Spleen (tissue), 7 donors: Measurements from ENCODE around the gene CYB5B.

Experiments
- CTCF ChIP-seq, 11 experiments: fragments of 200-600 bp in 7 of 11; fragments of 450-650 bp in 4 of 11; sonication (generic) in 4 of 11; IDR thresholded peaks in 8 of 11; conservative IDR thresholded peaks in 3 of 11; 1 replicate in 7 of 11; 2 replicates in 4 of 11; pipeline versions ENCODE4 v1.4.0 to v1.8.0; 2016 to 2021; ENCODE audit warnings: antibody characterized with exemption in 11 of 11, inconsistent platforms in 4 of 11, mild to moderate bottlenecking in 1 of 11
- POLR2A ChIP-seq, 3 donors: fragments of 450-650 bp; IDR thresholded peaks; one replicate each; pipeline ENCODE4 v1.5.1; 2017; ENCODE audit warnings: antibody characterized with exemption in 3 of 3, mild to moderate bottlenecking in 1 of 3
- POLR2AphosphoS5 ChIP-seq, 3 donors: sonication (generic); formaldehyde crosslinking; IDR thresholded peaks; one replicate each; pipeline ENCODE4 v1.5.1; 2017; ENCODE audit warnings: antibody characterized with exemption in 3 of 3
- donor health status: DM: no; HTN: no; CAD: no; lungs with moderate emphysema.
- donor health status: DM: no; HTN: no; CAD: no.
- donor health status: DM: no; HTN: no; CAD: no.

DNA sequence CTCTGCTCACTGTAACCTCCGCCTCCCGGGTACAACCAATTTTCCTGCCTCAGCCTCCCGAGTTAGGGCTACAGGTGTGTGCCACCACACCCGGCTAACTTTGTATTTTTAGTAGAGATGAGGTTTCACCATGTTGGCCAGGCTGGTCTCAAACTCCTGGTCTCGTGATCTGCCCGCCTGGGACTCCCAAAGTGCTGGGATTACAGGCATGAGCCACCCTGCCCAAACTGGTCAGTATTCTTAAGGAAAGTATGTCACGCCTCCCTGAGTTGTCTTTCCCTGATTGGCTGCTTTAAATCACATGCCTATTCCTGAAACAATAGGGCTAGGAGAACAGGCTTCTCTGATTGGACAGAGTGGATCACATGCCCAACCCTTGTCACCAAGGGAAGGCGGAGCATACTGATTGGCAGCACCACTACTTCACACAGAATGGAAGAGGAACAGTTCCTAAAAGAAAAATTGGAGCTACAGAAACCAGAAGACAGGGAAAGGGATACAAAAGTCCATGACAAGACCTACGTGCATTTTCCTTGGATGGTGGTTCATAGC is 17.6 kb upstream of the CYB5B start:
- no peak for TF ChIP-seq CTCF (IDR thresholded peaks at IDR 0.05 in 8 of 11, conservative IDR thresholded peaks at IDR 0.05 in 3 of 11)
- no peak for TF ChIP-seq POLR2AphosphoS5 (IDR thresholded peaks at IDR 0.05)
- TF ChIP-seq POLR2A (IDR thresholded peaks at IDR 0.05) = no peak
